ENCODE data around the gene TMEM92.
"Not testable (repeated sequence)": the region's sequence is repeated elsewhere in the genome, so short reads cannot be mapped to it uniquely, and the experiment has no call there.

The TMEM92 gene

GRCh38 chr17:50301891-50302584 is 27.8 kb downstream of the TMEM92 start:
- DNase-seq, result peak; percentile 87

- no peak for DNase-seq
Measured at GRCh38 chr17:50303051-50303450, 28.8 kb downstream of the TMEM92 start.

- no peak for DNase-seq
Measured at GRCh38 chr17:50303596-50303995, 29.3 kb downstream of the TMEM92 start.

GRCh38 chr17:50304781-50305404 is 30.6 kb downstream of the TMEM92 start:
- DNase-seq, result no peak

- peak; percentile 20 for DNase-seq
Measured at GRCh38 chr17:50307654-50308053, 33.4 kb downstream of the TMEM92 start.

GRCh38 chr17:50308666-50309065 is 34.4 kb downstream of the TMEM92 start:
- DNase-seq, result no peak

- DNase-seq, result no peak
Measured at GRCh38 chr17:50310455-50311111, 36.3 kb downstream of the TMEM92 start.

- DNase-seq, result no peak
Measured at GRCh38 chr17:50311112-50311460, 36.8 kb downstream of the TMEM92 start.

GRCh38 chr17:50311483-50311882 is 37.2 kb downstream of the TMEM92 start:
- DNase-seq, result no peak

- DNase-seq, result no peak
Measured at GRCh38 chr17:50312308-50312707, 38.0 kb downstream of the TMEM92 start.

- DNase-seq, result peak; percentile 69
Measured at GRCh38 chr17:50314456-50315011, 40.3 kb downstream of the TMEM92 start.

GRCh38 chr17:50316016-50316587 is 41.8 kb downstream of the TMEM92 start:
- DNase-seq, result no peak

GRCh38 chr17:50316660-50317059 is 42.4 kb downstream of the TMEM92 start:
- not testable (repeated sequence) for DNase-seq

- DNase-seq, result no peak
Measured at GRCh38 chr17:50317121-50317520, 42.9 kb downstream of the TMEM92 start.

- DNase-seq, result no peak
Measured at GRCh38 chr17:50318501-50319285, 44.4 kb downstream of the TMEM92 start.

- no peak for DNase-seq
Measured at GRCh38 chr17:50319306-50320004, 45.2 kb downstream of the TMEM92 start.

- DNase-seq, result no peak
Measured at GRCh38 chr17:50322271-50322670, 48.0 kb downstream of the TMEM92 start.

- DNase-seq, result no peak
Measured at GRCh38 chr17:50323060-50323459, 48.8 kb downstream of the TMEM92 start.

- DNase-seq, result no peak
Measured at GRCh38 chr17:50325906-50326305, 51.6 kb downstream of the TMEM92 start.

GRCh38 chr17:50326831-50327364 is 52.6 kb downstream of the TMEM92 start:
- DNase-seq, result no peak

GRCh38 chr17:50328363-50329325 is 54.4 kb downstream of the TMEM92 start:
- DNase-seq, result peak; percentile 16
